ENCODE results near the gene DRG1. TPM values are rescaled to one million over a fixed set of nuclear protein-coding genes. Genes with fewer than 3 reads are reported as not detected.
A peak's percentile ranks its signal among the peaks of the same experiment; 100 is the strongest.
"Not testable (repeated sequence)": the region's sequence is repeated elsewhere in the genome, so short reads cannot be mapped to it uniquely, and the experiment has no call there.

DRG1 gene
- total and polyA plus RNA-seq, 8 donors, result 9.4 to 62.2 (median 45.1) TPM

- H3K4me1 ChIP-seq, result peaks cover 0 to 18% (median 11%) of the 10 kb centered on the region in 4 donors
- 75 to 85% (median 78%) methylated on average over 3 of the region's 3 CpGs for WGBS, 5 donors
- no peak overlapping the region for H3K27ac ChIP-seq
- TF ChIP-seq POLR2A (IDR thresholded peaks at IDR 0.05) (no peak), POLR2AphosphoS5 (IDR thresholded peaks at IDR 0.05) (no peak), EP300 (IDR thresholded peaks at IDR 0.05) (no peak)
- TF ChIP-seq, protein P1, sequence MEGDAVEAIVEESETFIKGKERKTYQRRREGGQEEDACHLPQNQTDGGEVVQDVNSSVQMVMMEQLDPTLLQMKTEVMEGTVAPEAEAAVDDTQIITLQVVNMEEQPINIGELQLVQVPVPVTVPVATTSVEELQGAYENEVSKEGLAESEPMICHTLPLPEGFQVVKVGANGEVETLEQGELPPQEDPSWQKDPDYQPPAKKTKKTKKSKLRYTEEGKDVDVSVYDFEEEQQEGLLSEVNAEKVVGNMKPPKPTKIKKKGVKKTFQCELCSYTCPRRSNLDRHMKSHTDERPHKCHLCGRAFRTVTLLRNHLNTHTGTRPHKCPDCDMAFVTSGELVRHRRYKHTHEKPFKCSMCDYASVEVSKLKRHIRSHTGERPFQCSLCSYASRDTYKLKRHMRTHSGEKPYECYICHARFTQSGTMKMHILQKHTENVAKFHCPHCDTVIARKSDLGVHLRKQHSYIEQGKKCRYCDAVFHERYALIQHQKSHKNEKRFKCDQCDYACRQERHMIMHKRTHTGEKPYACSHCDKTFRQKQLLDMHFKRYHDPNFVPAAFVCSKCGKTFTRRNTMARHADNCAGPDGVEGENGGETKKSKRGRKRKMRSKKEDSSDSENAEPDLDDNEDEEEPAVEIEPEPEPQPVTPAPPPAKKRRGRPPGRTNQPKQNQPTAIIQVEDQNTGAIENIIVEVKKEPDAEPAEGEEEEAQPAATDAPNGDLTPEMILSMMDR (IDR thresholded peaks at IDR 0.05), result no peak
- no peaks in the 10 kb centered on the region for H3K36me3 ChIP-seq
- intact Hi-C loops (cut with DNase I; ENCODE audit: low total_unique reads), result no loop called here
- no peak for DNase-seq
- H3K4me3 ChIP-seq, result no peak overlapping the region
- H3K27me3 ChIP-seq, result no peaks in the 10 kb centered on the region
- H3K9me3 ChIP-seq, result peaks cover 0 to 4% (median 0%) of the 10 kb centered on the region in 4 donors
These were observed 5.1 kb upstream of the DRG1 start for GRCh38 chr22:31394326-31394725.

DNA sequence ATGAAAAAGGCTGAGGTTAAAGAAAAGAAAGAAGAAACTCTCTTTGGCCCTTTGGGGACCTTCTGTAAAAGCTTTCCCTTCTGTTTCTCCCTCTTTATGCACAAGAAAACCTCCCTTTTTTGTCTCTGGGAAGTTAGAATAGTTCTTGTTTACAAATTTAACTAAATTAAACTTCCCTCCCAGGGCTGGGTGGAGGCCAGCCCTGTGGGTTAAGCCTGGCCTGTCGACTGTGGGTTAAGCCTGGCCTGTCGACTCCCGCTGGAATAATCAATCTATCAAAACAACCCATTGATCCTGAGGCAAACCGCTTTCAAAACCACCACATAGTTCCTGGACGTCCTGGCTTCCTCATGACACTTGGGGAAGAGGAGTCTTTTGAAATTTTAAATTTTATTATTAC is 1.2 kb upstream of the DRG1 start:
- Histone ChIP-seq H3K27ac (peak overlapping the region in 4 of 5 donors; percentile 81 to 91 (median 87)), H3K4me3 (no peak overlapping the region), H3K27me3 (no peaks in the 10 kb centered on the region), H3K4me1 (peaks cover 14 to 46% (median 28%) of the 10 kb centered on the region in 4 donors), H3K9me3 (peaks cover 0 to 4% (median 0%) of the 10 kb centered on the region in 4 donors), H3K36me3 (peaks cover 10 to 21% (median 15%) of the 10 kb centered on the region in 4 donors)
- intact Hi-C loops (cut with DNase I; ENCODE audit: low total_unique reads), result loop anchor here (5.0 kb wide), 1 partner anchor 46 kb away; no protein-coding TSS in a partner anchor
- WGBS, 5 donors, result 29 to 46% (median 36%) methylated on average over 5 of the region's 5 CpGs
- DNase-seq, result peak in 1 of 2 donors; percentile 28
- TF ChIP-seq POLR2A (IDR thresholded peaks at IDR 0.05) (no peak), EP300 (IDR thresholded peaks at IDR 0.05) (no peak), POLR2AphosphoS5 (IDR thresholded peaks at IDR 0.05) (no peak)
- TF ChIP-seq, protein P1 (IDR thresholded peaks at IDR 0.05), result no peak

DNA sequence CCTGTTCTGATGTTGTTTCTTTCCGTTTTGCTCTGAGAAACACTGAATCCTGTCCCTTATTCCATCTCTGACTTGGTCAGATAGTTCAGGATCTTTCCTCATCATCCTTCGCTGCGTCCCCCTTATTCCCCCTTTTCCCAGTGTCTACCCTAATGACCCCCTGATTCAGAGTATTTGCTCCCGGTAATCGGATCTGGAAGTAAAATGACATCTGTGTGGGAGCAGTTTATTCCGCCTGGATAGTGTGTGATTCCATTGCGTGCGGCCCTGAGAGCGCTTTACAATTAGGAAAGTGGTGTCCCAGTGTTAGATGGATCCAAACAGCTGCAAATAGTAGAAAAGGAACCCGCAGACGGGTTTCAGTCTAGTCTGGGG is 606 bp downstream of the DRG1 start:
- TF ChIP-seq POLR2A (IDR thresholded peaks at IDR 0.05), result no peak
- TF ChIP-seq POLR2AphosphoS5 (IDR thresholded peaks at IDR 0.05), result no peak
- no peak for TF ChIP-seq EP300 (IDR thresholded peaks at IDR 0.05)
- TF ChIP-seq, protein P1 (IDR thresholded peaks at IDR 0.05), result no peak
- Histone ChIP-seq H3K27ac (peak overlapping the region; percentile 74 to 91 (median 86)), H3K36me3 (peaks cover 24 to 39% (median 33%) of the 10 kb centered on the region in 4 donors), H3K4me1 (peaks cover 14 to 46% (median 28%) of the 10 kb centered on the region in 4 donors), H3K9me3 (no peaks in the 10 kb centered on the region), H3K4me3 (peak overlapping the region; percentile 73 to 86 (median 78)), H3K27me3 (no peaks in the 10 kb centered on the region)
- intact Hi-C loops (cut with DNase I; ENCODE audit: low total_unique reads), result no loop called here
- WGBS, 5 donors, result 1 to 2% (median 1%) methylated on average over 11 of the region's 11 CpGs
- DNase-seq, result no peak

- DNase-seq; H3K27ac ChIP-seq; intact Hi-C loops (cut with DNase I; ENCODE audit: low total_unique reads); H3K4me3 ChIP-seq; H3K9me3 ChIP-seq; H3K27me3 ChIP-seq: not testable (repeated sequence)
- peaks cover 42 to 62% (median 56%) of the 10 kb centered on the region in 4 donors for H3K36me3 ChIP-seq
- WGBS, 5 donors, result 88 to 100% (median 93%) methylated on average over 2 of the region's 2 CpGs
- peaks cover 14 to 50% (median 28%) of the 10 kb centered on the region in 4 donors for H3K4me1 ChIP-seq
These were observed 2.9 kb downstream of the DRG1 start for GRCh38 chr22:31402350-31402749.

DNA sequence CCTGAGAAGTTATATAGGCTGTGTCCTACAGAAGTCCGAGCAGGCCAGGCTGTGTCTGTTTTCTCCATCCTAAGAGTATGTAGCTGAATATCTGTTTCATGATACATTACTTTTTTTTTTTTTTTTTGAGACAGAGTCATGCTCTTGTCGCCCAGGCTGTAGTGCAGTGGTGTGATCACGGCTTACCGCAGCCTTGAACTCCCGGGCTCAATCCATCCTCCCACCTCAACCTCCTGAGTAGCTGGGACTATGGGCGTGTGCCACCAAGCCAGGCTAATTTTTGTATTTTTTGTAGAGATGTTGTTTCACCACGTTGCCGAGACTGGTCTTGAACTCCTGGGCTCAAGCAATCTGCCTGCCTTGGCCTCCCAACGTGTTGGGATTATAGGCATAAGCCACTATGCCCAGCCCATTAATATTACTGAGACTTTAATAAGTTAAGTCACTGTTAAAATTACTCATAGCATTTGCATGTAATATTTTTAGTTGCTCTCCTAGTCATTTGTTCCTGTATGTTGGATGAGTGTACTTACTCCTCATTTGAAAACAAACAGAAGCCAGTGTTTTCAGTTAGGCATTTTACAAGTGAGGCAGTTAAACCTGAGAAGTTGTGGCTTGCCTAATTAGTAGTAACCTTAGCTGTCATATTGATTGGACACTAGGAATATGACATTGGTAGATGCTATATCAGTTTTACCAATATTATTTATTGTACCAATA is 26.1 kb downstream of the DRG1 start:
- intact Hi-C loops (cut with DNase I; ENCODE audit: low total_unique reads), result no loop called here
- no peaks in the 10 kb centered on the region for H3K27me3 ChIP-seq
- no peak for DNase-seq
- TF ChIP-seq EP300 (IDR thresholded peaks at IDR 0.05), result no peak
- no peak for TF ChIP-seq POLR2A (IDR thresholded peaks at IDR 0.05)
- TF ChIP-seq, protein P1 (IDR thresholded peaks at IDR 0.05), result no peak
- no peak for TF ChIP-seq POLR2AphosphoS5 (IDR thresholded peaks at IDR 0.05)
- 91 to 98% (median 94%) methylated on average over 9 of the region's 9 CpGs for WGBS, 5 donors
- H3K36me3 ChIP-seq, result peaks cover 88 to 100% (median 100%) of the 10 kb centered on the region in 4 donors
- no peaks in the 10 kb centered on the region for H3K9me3 ChIP-seq
- H3K4me1 ChIP-seq, result no peaks in the 10 kb centered on the region
- H3K27ac ChIP-seq, result no peak overlapping the region
- no peak overlapping the region for H3K4me3 ChIP-seq
